IMR-90 (cell line): ENCODE data around the gene TRIM44. TPM values are rescaled to one million over a fixed set of nuclear protein-coding genes. Genes with fewer than 3 reads are reported as not detected.

Experiments
- ATAC-seq: fragments of 200-7000 bp; cut with Tn5 transposase; 2 replicates; pipeline ENCODE4 v1.9.1; 2020; ENCODE audit warnings: low read depth, mild to moderate bottlenecking, moderate library complexity
- BruUV-seq: library from RNA; stranded (reverse); fragments of 400-500 nt; replicated peaks from 2 replicates; lab custom pipeline; 2021; lab: Mats Ljungman, UMichigan
- CTCF ChIA-PET: fragments of 300-600 bp; formaldehyde crosslinking; extraction: SDS; loops from one replicate; lab custom pipeline; 2021; ENCODE audit warnings: antibody characterized with exemption; lab: Yijun Ruan, JAX
- POLR2A ChIA-PET: fragments of 300-600 bp; sonication (Branson Sonifier 250); formaldehyde crosslinking; loops from one replicate; lab custom pipeline; 2022; ENCODE audit warnings: antibody characterized with exemption; ENCODE audit not compliant: unreplicated experiment; lab: Charles Lee
- DNase-seq: peaks from one replicate; pipeline ENCODE4 v3.0.0; 2013
- H2AFZ ChIP-seq: replicated peaks from 2 replicates; pipeline ENCODE3; 2013; ENCODE audit warnings: low read length, mild to moderate bottlenecking; ENCODE audit not compliant: poor library complexity
- H2AK5ac ChIP-seq: 2 replicates; pipeline ENCODE4 v1.6.1; 2013; ENCODE audit warnings: low read depth, low read length, inconsistent platforms
- H2AK9ac ChIP-seq: replicated peaks from 2 replicates; pipeline ENCODE3; 2013; ENCODE audit warnings: mild to moderate bottlenecking, low read depth, low read length, moderate library complexity; ENCODE audit not compliant: poor library complexity
- H2BK120ac ChIP-seq: 2 replicates; pipeline ENCODE4 v1.6.1; 2013; ENCODE audit warnings: low read depth, low read length, inconsistent platforms
- H2BK15ac ChIP-seq: 3 replicates; pipeline ENCODE4 v1.6.1; 2013; ENCODE audit warnings: low read depth, low read length, inconsistent platforms
- H2BK20ac ChIP-seq: 2 replicates; pipeline ENCODE4 v1.6.1; 2013; ENCODE audit warnings: low read depth, mild to moderate bottlenecking, inconsistent platforms, low read length, moderate library complexity
- H2BK5ac ChIP-seq: 2 replicates; pipeline ENCODE4 v1.6.1; 2013; ENCODE audit warnings: mild to moderate bottlenecking, low read depth, low read length, inconsistent platforms; ENCODE audit not compliant: poor library complexity, severe bottlenecking
- H3K14ac ChIP-seq: replicated peaks from 2 replicates; pipeline ENCODE4 v1.6.1; 2013; ENCODE audit warnings: low read depth, low read length, inconsistent platforms
- H3K18ac ChIP-seq: 2 replicates; pipeline ENCODE4 v1.6.1; 2013; ENCODE audit warnings: low read depth, low read length, control low read depth
- H3K23ac ChIP-seq: 2 replicates; pipeline ENCODE4 v1.6.1; 2013; ENCODE audit warnings: low read depth, low read length, inconsistent platforms
- H3K27ac ChIP-seq: 2 replicates; pipeline ENCODE4 v1.5.1; 2013; ENCODE audit warnings: mild to moderate bottlenecking, control low read depth, low read length; ENCODE audit not compliant: insufficient read depth
- H3K27me3 ChIP-seq: 2 replicates; pipeline ENCODE4 v1.6.1; 2013; ENCODE audit warnings: low read length; ENCODE audit not compliant: control insufficient read depth, insufficient read depth
- H3K36me3 ChIP-seq: 2 replicates; pipeline ENCODE4 v1.6.1; 2013; ENCODE audit warnings: low read length, mixed read lengths; ENCODE audit not compliant: control insufficient read depth, insufficient read depth
- H3K4ac ChIP-seq: 2 replicates; pipeline ENCODE4 v1.6.1; 2013; ENCODE audit warnings: low read depth, low read length, inconsistent platforms
- H3K4me1 ChIP-seq: 2 replicates; pipeline ENCODE4 v1.6.1; 2013; ENCODE audit warnings: low read length, mixed read lengths; ENCODE audit not compliant: control insufficient read depth, insufficient read depth
- H3K4me2 ChIP-seq: 2 replicates; pipeline ENCODE4 v1.6.1; 2013; ENCODE audit warnings: low read depth, mild to moderate bottlenecking, control low read depth, low read length, moderate library complexity
- H3K4me3 ChIP-seq: 2 replicates; pipeline ENCODE4 v1.5.1; 2013; ENCODE audit warnings: low read depth, mild to moderate bottlenecking, control low read depth, low read length, moderate library complexity; ENCODE audit not compliant: insufficient read depth
- H3K56ac ChIP-seq: 2 replicates; pipeline ENCODE4 v1.6.1; 2013; ENCODE audit warnings: low read length, inconsistent platforms; ENCODE audit not compliant: insufficient read depth; ENCODE audit errors: extremely low read depth
- H3K79me1 ChIP-seq, 2 experiments: 2 replicates each; pipeline ENCODE4 v1.6.1; 2013; ENCODE audit warnings: low read length in 2 of 2, inconsistent platforms in 1 of 2, low read depth in 1 of 2
- H3K9ac ChIP-seq: 2 replicates; pipeline ENCODE4 v1.6.1; 2013; ENCODE audit warnings: low read depth, low read length, control low read depth
- H3K9me1 ChIP-seq: 2 replicates; pipeline ENCODE4 v1.6.1; 2013; ENCODE audit warnings: low read length, inconsistent platforms; ENCODE audit not compliant: insufficient read depth
- H3K9me3 ChIP-seq: 2 replicates; pipeline ENCODE4 v1.6.1; 2013; ENCODE audit warnings: low read length; ENCODE audit not compliant: control insufficient read depth, insufficient read depth
- H4K20me1 ChIP-seq: 2 replicates; pipeline ENCODE4 v1.6.1; 2013; ENCODE audit warnings: low read length, inconsistent platforms; ENCODE audit not compliant: insufficient read depth
- H4K5ac ChIP-seq: 2 replicates; pipeline ENCODE4 v1.6.1; 2013; ENCODE audit warnings: mild to moderate bottlenecking, low read depth, low read length, control low read depth
- H4K8ac ChIP-seq, 2 experiments: 2 replicates each; pipeline ENCODE4 v1.6.1; 2013; ENCODE audit warnings: low read depth in 2 of 2, low read length in 2 of 2, control low read depth in 1 of 2, inconsistent platforms in 1 of 2
- H4K91ac ChIP-seq: 2 replicates; pipeline ENCODE4 v1.6.1; 2013; ENCODE audit warnings: low read depth, low read length, inconsistent platforms; ENCODE audit not compliant: insufficient read depth
- WGBS, 2 experiments: methylation state at CpG; one replicate each; pipeline versions ENCODE4 v1.1.5 to v1.1.7; 2013; ENCODE audit warnings: missing lambda C conversion rate in 2 of 2; ENCODE audit not compliant: insufficient read length in 1 of 2; ENCODE audit errors: extremely low coverage in 2 of 2; 5-methylcytosine and 5-hydroxymethylcytosine counted together
- dilution Hi-C: fragments of 300-500 bp; cut with HindIII; formaldehyde crosslinking; loops from one replicate; pipeline ENCODE4 v1.14.3; 2018; ENCODE audit warnings: low sequenced_read_pairs; ENCODE audit not compliant: unreplicated experiment
- in situ Hi-C: fragments of 300-500 bp; cut with MboI; formaldehyde crosslinking; loops from 3 replicates; pipeline ENCODE4 v1.14.3; 2019; ENCODE audit warnings: low sequenced_read_pairs, inconsistent platforms, mixed read lengths
- intact Hi-C: fragments of 100-400 bp; cut with micrococcal nuclease; formaldehyde crosslinking; loops from 2 replicates; pipeline ENCODE4 v1.10.0; 2022
- polyA plus RNA-seq, 3 experiments: library from polyadenylated mRNA; depleted of rRNA; stranded (reverse); fragments of >200 nt; gene quantifications; 2 replicates each; pipeline ENCODE4 v1.2.3, GENCODE V29; 2012; ENCODE audit warnings: low replicate concordance in 1 of 3
- total RNA-seq: library from RNA; depleted of rRNA; stranded (reverse); fragments of >200 nt; gene quantifications from 2 replicates; pipeline ENCODE4 v1.2.3, GENCODE V29; 2012
- TF ChIP-seq, protein P1 (sequence below): fragments of 150-350 bp; IDR thresholded peaks from 2 replicates; pipeline ENCODE4 v1.6.1; 2017; ENCODE audit warnings: mild to moderate bottlenecking, antibody characterized with exemption, low read length, low read depth

Gene TRIM44
- total and polyA plus RNA-seq, 2 of the 4 experiments (the other 2 are of a cell fraction), result 50.7 to 104 TPM

DNA sequence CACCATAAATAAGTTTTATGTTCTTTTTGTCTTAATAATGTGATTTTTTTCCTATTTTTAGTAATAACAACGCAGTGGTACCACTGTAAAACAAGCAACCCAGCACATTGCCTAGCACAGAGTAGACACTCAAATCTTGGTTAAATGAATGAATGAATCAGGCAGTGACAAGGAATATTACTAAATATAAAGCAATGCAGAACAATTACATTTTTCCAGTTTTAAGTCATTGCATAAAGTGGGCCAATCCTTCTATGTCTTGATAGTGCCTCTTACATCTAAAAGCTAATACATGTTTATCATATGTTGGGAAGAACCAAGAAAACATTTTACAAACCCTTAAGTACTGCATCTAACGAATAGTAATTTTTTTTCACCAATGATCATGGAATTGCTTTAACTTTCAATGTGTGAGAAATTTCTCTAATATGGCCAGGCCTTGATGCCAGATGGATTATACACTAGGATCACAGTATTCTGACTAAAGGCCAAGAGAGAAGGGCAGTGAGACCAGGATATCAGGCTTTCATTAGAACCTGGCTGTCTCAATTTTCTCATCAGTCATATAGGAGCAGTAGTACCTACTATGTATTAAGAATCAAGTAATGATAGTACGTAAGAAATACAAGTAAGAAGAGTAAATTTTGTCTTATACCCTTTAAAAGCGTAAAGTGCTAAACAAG is 88.5 kb downstream of the TRIM44 start:
- Histone ChIP-seq H3K56ac (no peak overlapping the region), H3K14ac (no peak overlapping the region), H2AK9ac (no peak overlapping the region), H2BK15ac (no peak overlapping the region), H3K79me1 (peaks cover 10 to 34% of the 10 kb centered on the region in 2 experiments), H3K27ac (no peak overlapping the region), H3K4ac (no peak overlapping the region), H4K8ac (no peak overlapping the region), H3K9me1 (0 out of 2 replicates have a peak, but pooled peaks cover 3% of the 10 kb centered on the region), H2BK5ac (no peak overlapping the region), H4K5ac (no peak overlapping the region), H2BK20ac (no peak overlapping the region), H4K91ac (no peak overlapping the region), H3K9ac (no peak overlapping the region), H3K23ac (no peak overlapping the region), H2AFZ (no peak overlapping the region), H3K4me2 (no peak overlapping the region), H4K20me1 (no peaks in the 10 kb centered on the region; the same call in 1 of the 2 replicates), H3K18ac (no peak overlapping the region), H2BK120ac (no peak overlapping the region), H3K4me1 (peaks cover 6% of the 10 kb centered on the region; the same call in 1 of the 2 replicates), H3K9me3 (no peaks in the 10 kb centered on the region), H3K4me3 (no peak overlapping the region), H2AK5ac (no peak overlapping the region), H3K36me3 (peaks cover 4% of the 10 kb centered on the region), H3K27me3 (no peaks in the 10 kb centered on the region)
- TF ChIP-seq, protein P1, sequence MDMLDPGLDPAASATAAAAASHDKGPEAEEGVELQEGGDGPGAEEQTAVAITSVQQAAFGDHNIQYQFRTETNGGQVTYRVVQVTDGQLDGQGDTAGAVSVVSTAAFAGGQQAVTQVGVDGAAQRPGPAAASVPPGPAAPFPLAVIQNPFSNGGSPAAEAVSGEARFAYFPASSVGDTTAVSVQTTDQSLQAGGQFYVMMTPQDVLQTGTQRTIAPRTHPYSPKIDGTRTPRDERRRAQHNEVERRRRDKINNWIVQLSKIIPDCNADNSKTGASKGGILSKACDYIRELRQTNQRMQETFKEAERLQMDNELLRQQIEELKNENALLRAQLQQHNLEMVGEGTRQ, result no peak
- in situ Hi-C loops, result no loop called here
- no TSS peak for BruUV-seq
- intact Hi-C loops, result no loop called here
- no CpG with 5 or more reads among the region's 4 CpGs for WGBS, 2 experiments
- ChIA-PET CTCF (interaction anchor here (1.4 kb wide), 1 partner anchor 71 kb away, joined by 3 read pairs; no protein-coding TSS in a partner anchor), POLR2A (no interaction called here)
- dilution Hi-C loops, result no loop called here
- DNase-seq (no peak), ATAC-seq (no peak)
